Prostate gland (tissue), 2 donors: ENCODE measurements around the gene RPS24.

Experiments used
- POLR2A ChIP-seq: fragments of 450-650 bp; IDR thresholded peaks from one replicate; pipeline ENCODE4 v1.6.1; 2016; ENCODE audit warnings: antibody characterized with exemption, mild to moderate bottlenecking
- POLR2AphosphoS5 ChIP-seq: sonication (generic); formaldehyde crosslinking; IDR thresholded peaks from one replicate; pipeline ENCODE4 v1.6.1; 2017; ENCODE audit warnings: antibody characterized with exemption
- TF ChIP-seq, protein P1 (sequence below), 4 experiments: fragments of 200-600 bp in 2 of 4; fragments of 450-650 bp in 2 of 4; sonication (generic) in 2 of 4; IDR thresholded peaks; 1 replicate in 3 of 4; 2 replicates in 1 of 4; pipeline ENCODE4 v1.5.1; 2016 to 2019; ENCODE audit warnings: antibody characterized with exemption in 4 of 4, mild to moderate bottlenecking in 2 of 4, moderate library complexity in 2 of 4

DNA sequence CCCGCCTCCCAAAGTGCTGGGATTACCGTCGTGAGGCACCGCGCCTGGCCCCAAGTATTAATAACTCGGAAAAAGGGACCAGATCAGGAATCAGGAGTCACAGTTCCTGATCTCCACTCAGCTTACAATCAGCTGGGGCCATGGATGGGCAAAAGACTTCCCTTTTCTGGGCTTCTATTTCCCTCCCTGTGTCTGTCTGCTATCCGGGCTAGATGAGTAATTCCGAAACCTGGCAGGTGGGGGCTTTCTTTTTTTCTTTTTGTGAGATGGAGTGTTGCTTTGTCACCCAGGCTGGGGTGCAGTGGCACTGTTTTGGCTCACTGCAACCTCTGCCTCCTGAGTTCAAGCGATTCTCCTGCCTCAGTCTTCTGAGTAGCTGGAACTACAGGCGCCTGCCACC, 11.6 kb downstream of the RPS24 start:
- TF ChIP-seq, protein P1, sequence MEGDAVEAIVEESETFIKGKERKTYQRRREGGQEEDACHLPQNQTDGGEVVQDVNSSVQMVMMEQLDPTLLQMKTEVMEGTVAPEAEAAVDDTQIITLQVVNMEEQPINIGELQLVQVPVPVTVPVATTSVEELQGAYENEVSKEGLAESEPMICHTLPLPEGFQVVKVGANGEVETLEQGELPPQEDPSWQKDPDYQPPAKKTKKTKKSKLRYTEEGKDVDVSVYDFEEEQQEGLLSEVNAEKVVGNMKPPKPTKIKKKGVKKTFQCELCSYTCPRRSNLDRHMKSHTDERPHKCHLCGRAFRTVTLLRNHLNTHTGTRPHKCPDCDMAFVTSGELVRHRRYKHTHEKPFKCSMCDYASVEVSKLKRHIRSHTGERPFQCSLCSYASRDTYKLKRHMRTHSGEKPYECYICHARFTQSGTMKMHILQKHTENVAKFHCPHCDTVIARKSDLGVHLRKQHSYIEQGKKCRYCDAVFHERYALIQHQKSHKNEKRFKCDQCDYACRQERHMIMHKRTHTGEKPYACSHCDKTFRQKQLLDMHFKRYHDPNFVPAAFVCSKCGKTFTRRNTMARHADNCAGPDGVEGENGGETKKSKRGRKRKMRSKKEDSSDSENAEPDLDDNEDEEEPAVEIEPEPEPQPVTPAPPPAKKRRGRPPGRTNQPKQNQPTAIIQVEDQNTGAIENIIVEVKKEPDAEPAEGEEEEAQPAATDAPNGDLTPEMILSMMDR (IDR thresholded peaks at IDR 0.05) = no peak
- TF ChIP-seq POLR2A = no peak
- no peak for TF ChIP-seq POLR2AphosphoS5
